ENCODE measurements around the gene VAV2. TPM values are rescaled to one million over a fixed set of nuclear protein-coding genes. Genes with fewer than 3 reads are reported as not detected.

Gene VAV2
- total and polyA plus RNA-seq, 9 of the 15 experiments (the other 6 are each of a cell fraction or from before 2014, with no cell fraction given) = 0.01 to 2.7 (median 1.0) TPM; not detected in 1

GRCh38 chr9:133830711-133831110 is 161.4 kb downstream of the VAV2 start (continued):
- TF ChIP-seq MAFK (IDR thresholded peaks at IDR 0.05; ENCODE audit: low read length) = no peak

GRCh38 chr9:133830310-133830709 is 161.8 kb downstream of the VAV2 start:
- TF ChIP-seq POU5F1 (IDR thresholded peaks at IDR 0.05; ENCODE audit: borderline replicate concordance, low read depth, low read length, partially characterized antibody) = no peak
- peak; percentile 29; the same call in 1 of the 2 replicates for TF ChIP-seq NR2C1 (IDR thresholded peaks at IDR 0.05)
- TF ChIP-seq NR2C1 (tag; IDR thresholded peaks at IDR 0.05) = no peak
- BruUV-seq (replicated peaks) = no TSS peak
- CTCF ChIA-PET (ENCODE audit: low intra/inter-chr PET ratio) = no interaction called here
- intact Hi-C loops (cut with micrococcal nuclease) (no loop called here), in situ Hi-C loops (cut with MboI) (no loop called here)
- peaks cover 0 to 12% of the 10 kb centered on the region in 2 experiments; a peak in 2 of 5 replicates for H3K4me1 ChIP-seq (replicated peaks in 1 of 2; ENCODE audit: control insufficient read depth in 2 of 2, insufficient read depth in 2 of 2, low read length in 2 of 2)
- DNase-seq (ENCODE audit: extremely low read depth in 1 of 4, low spot score in 3 of 4) (no peak), ATAC-seq (no peak), FAIRE-seq (no peak)
- no peaks in the 10 kb centered on the region for H3K9me3 ChIP-seq (replicated peaks; ENCODE audit: control insufficient read depth, insufficient read depth, low read depth, low read length)
- POLR2A ChIA-PET = interaction anchor here (0.6 kb wide), 1 partner anchor 39 kb away, joined by 3 read pairs; no protein-coding TSS in a partner anchor
- 14% methylated on average over 6 of the region's 6 CpGs for WGBS (ENCODE audit: insufficient coverage, low coverage, missing lambda C conversion rate)
- no peak overlapping the region for H3K27ac ChIP-seq (ENCODE audit: extremely low read depth, low read depth, low read length)
- H3K9me1 ChIP-seq (ENCODE audit: control insufficient read depth, insufficient read depth, low read length) = no peaks in the 10 kb centered on the region
- H3K4me2 ChIP-seq (ENCODE audit: insufficient read depth, low read length) = no peak overlapping the region
- H3K27me3 ChIP-seq (ENCODE audit: control insufficient read depth in 2 of 2, insufficient read depth in 2 of 2, low read length in 2 of 2) = peaks cover 7 to 38% of the 10 kb centered on the region in 2 experiments; a peak in 3 of 5 replicates
- H3K9ac ChIP-seq (ENCODE audit: insufficient read depth in 1 of 2, low read depth in 2 of 2, low read length in 2 of 2) = no peak overlapping the region
- no peaks in the 10 kb centered on the region for H3K79me2 ChIP-seq (ENCODE audit: control insufficient read depth, insufficient read depth, low read length)
- H3K4me3 ChIP-seq = no peak overlapping the region
- H3K36me3 ChIP-seq (ENCODE audit: control insufficient read depth, insufficient read depth, low read length) = no peaks in the 10 kb centered on the region
- H2AFZ ChIP-seq (ENCODE audit: low read depth, low read length) = no peak overlapping the region
- peaks cover 14% of the 10 kb centered on the region for H4K20me1 ChIP-seq (replicated peaks; ENCODE audit: control insufficient read depth, insufficient read depth, low read length)

Measured in K562 (cell line).